PC-9 (cell line): ENCODE data around the gene SELENON. TPM values are rescaled to one million over a fixed set of nuclear protein-coding genes. Genes with fewer than 3 reads are reported as not detected.

ENCODE experiments used
- BruUV-seq: library from RNA; stranded (reverse); fragments of 400-500 nt; replicated peaks from 2 replicates; lab custom pipeline; 2021; lab: Mats Ljungman, UMichigan
- CTCF ChIA-PET: fragments of 300-600 bp; sonication (Branson Sonifier 250); formaldehyde crosslinking; loops from one replicate; lab custom pipeline; 2022; ENCODE audit warnings: antibody characterized with exemption; lab: Charles Lee
- POLR2A ChIA-PET: fragments of 300-600 bp; sonication (Branson Sonifier 250); formaldehyde crosslinking; loops from one replicate; lab custom pipeline; 2022; ENCODE audit warnings: antibody characterized with exemption; ENCODE audit not compliant: unreplicated experiment; lab: Charles Lee
- DNase-seq, 2 experiments: peaks; one replicate each; pipeline versions ENCODE4 v3.0.0 to v3.0.0-alpha.2; 2015 to 2022; ENCODE audit warnings: mixed read lengths in 1 of 2
- H2AFZ ChIP-seq: fragments of 200-600 bp; sonication (generic); 2 replicates; pipeline ENCODE4 v1.8.1; 2017; ENCODE audit warnings: antibody characterized with exemption
- H3F3A ChIP-seq: fragments of 200-600 bp; sonication (generic); 2 replicates; pipeline ENCODE4 v1.8.1; 2017; ENCODE audit warnings: antibody characterized with exemption, mild to moderate bottlenecking, low read depth; ENCODE audit not compliant: insufficient read depth
- H3K27ac ChIP-seq: fragments of 200-600 bp; sonication (generic); 2 replicates; pipeline ENCODE4 v1.6.1; 2016; ENCODE audit warnings: mixed run types
- H3K27me3 ChIP-seq: fragments of 200-600 bp; sonication (generic); 2 replicates; pipeline ENCODE4 v1.6.1; 2016; ENCODE audit warnings: low read depth, mixed run types; ENCODE audit not compliant: insufficient read depth
- H3K36me3 ChIP-seq: fragments of 200-600 bp; sonication (generic); 2 replicates; pipeline ENCODE4 v1.6.1; 2016; ENCODE audit warnings: low read depth, mixed run types
- H3K4me1 ChIP-seq: fragments of 200-600 bp; sonication (generic); replicated peaks from 2 replicates; pipeline ENCODE4 v1.6.1; 2016; ENCODE audit warnings: mixed run types; ENCODE audit not compliant: insufficient read depth
- H3K4me2 ChIP-seq: fragments of 200-600 bp; sonication (generic); 2 replicates; pipeline ENCODE4 v1.6.1; 2017; ENCODE audit warnings: mixed run types
- H3K4me3 ChIP-seq: fragments of 200-600 bp; sonication (generic); 2 replicates; pipeline ENCODE4 v1.6.1; 2016; ENCODE audit warnings: mixed run types
- H3K79me2 ChIP-seq: fragments of 200-600 bp; sonication (generic); 2 replicates; pipeline ENCODE4 v1.6.1; 2017; ENCODE audit warnings: low read depth, mixed run types
- H3K9me2 ChIP-seq: fragments of 200-600 bp; sonication (generic); 2 replicates; pipeline ENCODE4 v1.8.1; 2017; ENCODE audit warnings: mild to moderate bottlenecking; ENCODE audit not compliant: insufficient read depth
- H3K9me3 ChIP-seq: fragments of 200-600 bp; sonication (generic); 2 replicates; pipeline ENCODE4 v1.8.1; 2016; ENCODE audit warnings: low read depth; ENCODE audit not compliant: insufficient read depth
- H4K20me1 ChIP-seq: fragments of 200-600 bp; sonication (generic); 2 replicates; pipeline ENCODE4 v1.8.1; 2017; ENCODE audit not compliant: insufficient read depth
- EZH2 ChIP-seq: fragments of 200-600 bp; sonication (generic); IDR thresholded peaks from 2 replicates; pipeline ENCODE4 v1.8.0; 2017; ENCODE audit warnings: antibody characterized with exemption, low read depth
- intact Hi-C: fragments of 100-400 bp; cut with micrococcal nuclease; formaldehyde crosslinking; loops from one replicate; pipeline ENCODE4 v1.10.0; 2022; ENCODE audit not compliant: unreplicated experiment
- total RNA-seq: library from RNA; stranded (reverse); gene quantifications from 2 replicates; pipeline ENCODE4 v1.2.3, GENCODE V29; 2021
- TF ChIP-seq, protein P1 (sequence below): fragments of 200-600 bp; sonication (generic); conservative IDR thresholded peaks from 2 replicates; pipeline ENCODE4 v1.6.1; 2017; ENCODE audit warnings: mixed run types, antibody characterized with exemption, mild to moderate bottlenecking, moderate library complexity

Gene SELENON
- total RNA-seq, 1 experiment from 2014 or later, result 44.3 TPM

DNA sequence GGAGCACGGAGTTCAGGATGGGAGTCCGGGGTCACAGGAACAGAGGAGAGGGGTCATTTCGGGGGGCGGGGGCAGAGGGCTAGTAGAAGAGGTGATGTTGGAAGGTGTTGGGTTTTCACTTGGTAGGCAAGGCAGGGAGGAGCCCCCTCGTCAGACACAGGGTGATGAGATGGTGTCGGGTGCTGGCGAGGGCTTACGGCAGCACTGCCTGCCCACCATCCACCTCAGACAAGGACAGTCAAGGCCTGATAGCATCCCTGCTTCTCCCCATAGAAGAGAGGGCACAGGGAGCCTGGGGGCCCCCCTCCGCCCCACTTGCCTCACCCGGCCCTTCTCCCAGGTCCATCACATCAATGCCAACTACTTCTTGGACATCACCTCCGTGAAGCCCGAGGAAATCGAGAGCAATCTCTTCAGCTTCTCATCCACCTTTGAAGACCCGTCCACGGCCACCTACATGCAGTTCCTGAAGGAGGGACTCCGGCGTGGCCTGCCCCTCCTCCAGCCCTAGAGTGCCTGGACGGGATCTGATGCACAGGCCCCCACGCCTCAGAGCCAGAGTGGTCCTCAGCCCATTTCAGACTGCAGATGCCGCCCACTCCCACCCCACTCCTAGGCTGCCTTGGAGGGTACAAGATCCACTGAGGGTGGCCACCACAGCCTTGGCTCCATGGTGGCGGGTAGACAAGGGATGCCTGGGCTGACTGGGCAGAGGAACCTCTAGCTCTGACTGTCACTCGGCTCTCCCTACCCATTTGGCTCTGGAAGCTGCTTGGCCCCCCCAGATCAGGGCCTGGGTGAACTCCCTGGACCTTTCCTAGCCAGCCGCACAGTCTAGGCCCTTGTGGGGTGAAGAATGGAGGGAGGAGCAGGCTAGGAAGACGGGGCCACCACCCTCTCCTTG, 15.5 kb downstream of the SELENON start:
- Histone ChIP-seq H3K27ac (no peak overlapping the region), H3F3A (peaks cover 10% of the 10 kb centered on the region), H2AFZ (no peak overlapping the region), H4K20me1 (no peaks in the 10 kb centered on the region), H3K9me2 (no peaks in the 10 kb centered on the region), H3K4me2 (no peak overlapping the region), H3K27me3 (no peaks in the 10 kb centered on the region), H3K4me1 (peaks cover 10% of the 10 kb centered on the region), H3K9me3 (no peaks in the 10 kb centered on the region), H3K79me2 (peaks cover 11% of the 10 kb centered on the region; the same call in 1 of the 2 replicates), H3K4me3 (no peak overlapping the region), H3K36me3 (no peaks in the 10 kb centered on the region)
- ChIA-PET POLR2A (interaction anchor here (0.8 kb wide), 1 partner anchor 73 kb away, joined by 9 read pairs; no protein-coding TSS in a partner anchor), CTCF (interaction anchor here (0.6 kb wide), 1 partner anchor 517 kb away, joined by 3 read pairs; no protein-coding TSS in a partner anchor)
- no TSS peak for BruUV-seq
- TF ChIP-seq, protein P1, sequence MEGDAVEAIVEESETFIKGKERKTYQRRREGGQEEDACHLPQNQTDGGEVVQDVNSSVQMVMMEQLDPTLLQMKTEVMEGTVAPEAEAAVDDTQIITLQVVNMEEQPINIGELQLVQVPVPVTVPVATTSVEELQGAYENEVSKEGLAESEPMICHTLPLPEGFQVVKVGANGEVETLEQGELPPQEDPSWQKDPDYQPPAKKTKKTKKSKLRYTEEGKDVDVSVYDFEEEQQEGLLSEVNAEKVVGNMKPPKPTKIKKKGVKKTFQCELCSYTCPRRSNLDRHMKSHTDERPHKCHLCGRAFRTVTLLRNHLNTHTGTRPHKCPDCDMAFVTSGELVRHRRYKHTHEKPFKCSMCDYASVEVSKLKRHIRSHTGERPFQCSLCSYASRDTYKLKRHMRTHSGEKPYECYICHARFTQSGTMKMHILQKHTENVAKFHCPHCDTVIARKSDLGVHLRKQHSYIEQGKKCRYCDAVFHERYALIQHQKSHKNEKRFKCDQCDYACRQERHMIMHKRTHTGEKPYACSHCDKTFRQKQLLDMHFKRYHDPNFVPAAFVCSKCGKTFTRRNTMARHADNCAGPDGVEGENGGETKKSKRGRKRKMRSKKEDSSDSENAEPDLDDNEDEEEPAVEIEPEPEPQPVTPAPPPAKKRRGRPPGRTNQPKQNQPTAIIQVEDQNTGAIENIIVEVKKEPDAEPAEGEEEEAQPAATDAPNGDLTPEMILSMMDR, result no peak
- no peak for TF ChIP-seq EZH2
- intact Hi-C loops, result loop anchor here (10.0 kb wide), 1 partner anchor 571 kb away; the partner anchor contains the start of gene RSRP1
- no peak for DNase-seq

DNA sequence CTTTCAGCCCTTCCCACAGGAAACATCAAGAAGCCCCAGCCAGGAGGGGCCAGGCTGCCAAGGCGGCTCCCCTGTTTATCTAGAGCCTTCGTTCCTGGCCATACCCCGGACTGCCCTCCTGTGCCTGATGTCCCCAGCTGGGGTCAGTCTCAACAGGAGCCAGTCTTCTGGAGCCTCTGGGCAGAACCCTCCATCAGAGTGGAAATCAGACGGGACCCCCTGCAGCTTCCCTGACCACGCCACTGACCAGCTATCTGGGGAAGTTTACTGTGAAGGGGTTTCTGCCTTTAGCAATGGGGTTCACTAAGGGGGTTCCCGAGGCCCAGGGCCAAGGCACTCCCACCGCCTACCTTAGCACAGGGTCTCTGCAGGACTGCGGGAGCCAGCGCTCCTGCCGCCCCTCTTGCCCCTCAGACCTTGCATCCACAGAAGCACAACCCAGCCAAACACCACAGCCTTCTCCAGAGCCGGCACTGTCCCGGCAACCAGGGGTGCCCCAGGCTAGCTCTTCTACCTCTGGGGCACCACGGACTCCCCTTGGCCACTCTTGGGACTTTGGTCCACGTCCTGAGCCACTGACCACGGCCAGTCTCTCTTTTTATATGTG, 16.2 kb downstream of the SELENON start:
- H3K9me3 ChIP-seq, result no peaks in the 10 kb centered on the region
- POLR2A ChIA-PET, result interaction anchor here (0.6 kb wide), 2 partner anchors 11 to 419 kb away, joined by 8 to 13 read pairs; no protein-coding TSS in a partner anchor
- H3F3A ChIP-seq, result peaks cover 10% of the 10 kb centered on the region
- H3K36me3 ChIP-seq, result no peaks in the 10 kb centered on the region
- intact Hi-C loops, result loop anchor here (10.0 kb wide), 1 partner anchor 571 kb away; the partner anchor contains the start of gene RSRP1
- DNase-seq, result no peak
- H4K20me1 ChIP-seq, result no peaks in the 10 kb centered on the region
- CTCF ChIA-PET, result interaction anchor here (0.6 kb wide), 1 partner anchor 518 kb away, joined by 3 read pairs; no protein-coding TSS in a partner anchor
- no peak overlapping the region for H2AFZ ChIP-seq
- no peak overlapping the region for H3K27ac ChIP-seq
- peaks cover 18% of the 10 kb centered on the region for H3K79me2 ChIP-seq
- no TSS peak for BruUV-seq
- no peak overlapping the region for H3K4me3 ChIP-seq
- H3K4me1 ChIP-seq, result peaks cover 13% of the 10 kb centered on the region
- H3K4me2 ChIP-seq, result no peak overlapping the region
- H3K27me3 ChIP-seq, result no peaks in the 10 kb centered on the region
- no peak for TF ChIP-seq EZH2
- TF ChIP-seq, protein P1, result no peak
- H3K9me2 ChIP-seq, result no peaks in the 10 kb centered on the region
